ENCODE data around the gene OOSP4B. TPM values are rescaled to one million over a fixed set of nuclear protein-coding genes. Genes with fewer than 3 reads are reported as not detected.
"Not testable (repeated sequence)": the region's sequence is repeated elsewhere in the genome, so short reads cannot be mapped to it uniquely, and the experiment has no call there.

OOSP4B gene
- total RNA-seq, result not detected

- no peaks in the 10 kb centered on the region for H3K4me1 ChIP-seq
- no peak for TF ChIP-seq EP300 (IDR thresholded peaks at IDR 0.05)
- H3K36me3 ChIP-seq, result no peaks in the 10 kb centered on the region
- H3K27ac ChIP-seq, result no peak within 1 kb of the TSS
- no peaks in the 10 kb centered on the region for H3K27me3 ChIP-seq
- no peak for ATAC-seq
- 80 to 100% methylated on average over 1 of the region's 1 CpG for WGBS, 2 donors (ENCODE audit: low coverage in 1 of 2)
- peaks cover 0 to 5% (median 0%) of the 10 kb centered on the region in 3 donors for H3K9me3 ChIP-seq
- H3K4me3 ChIP-seq, result no peak within 1 kb of the TSS
These were observed at the start of gene OOSP4B for GRCh38 chr11:60016881-60017280. Gene OOSP4B, plus strand, starts transcription at chr11:60017181.

GRCh38 chr11:59967677-59968394 is 49.1 kb upstream of the OOSP4B start:
- no peak overlapping the region for H3K27ac ChIP-seq
- H3K36me3 ChIP-seq, result no peaks in the 10 kb centered on the region
- no peak overlapping the region for H3K4me3 ChIP-seq
- WGBS, 2 donors (ENCODE audit: low coverage in 1 of 2), result 78 to 90% methylated on average over 3 of the region's 3 CpGs
- no peaks in the 10 kb centered on the region for H3K4me1 ChIP-seq
- ATAC-seq, result no peak
- H3K27me3 ChIP-seq, result no peaks in the 10 kb centered on the region
- H3K9me3 ChIP-seq, result no peaks in the 10 kb centered on the region
- TF ChIP-seq CTCF (IDR thresholded peaks at IDR 0.05), result no peak
- no peak for TF ChIP-seq EP300 (IDR thresholded peaks at IDR 0.05)
- TF ChIP-seq POLR2A (IDR thresholded peaks at IDR 0.05), result no peak
- no peak for TF ChIP-seq POLR2AphosphoS5 (IDR thresholded peaks at IDR 0.05)

- WGBS, 2 donors (ENCODE audit: low coverage in 1 of 2), result 63% methylated on average over 1 of the region's 1 CpG; no CpG with 5 or more reads in 1 of the 2 donors
- H3K27ac ChIP-seq, result no peak overlapping the region
- no peak for ATAC-seq
- H3K4me3 ChIP-seq, result no peak overlapping the region
- TF ChIP-seq POLR2AphosphoS5 (IDR thresholded peaks at IDR 0.05) (no peak), POLR2A (IDR thresholded peaks at IDR 0.05) (no peak), CTCF (IDR thresholded peaks at IDR 0.05) (no peak), EP300 (IDR thresholded peaks at IDR 0.05) (no peak)
- H3K36me3 ChIP-seq, result no peaks in the 10 kb centered on the region
- H3K4me1 ChIP-seq, result no peaks in the 10 kb centered on the region
- H3K27me3 ChIP-seq, result no peaks in the 10 kb centered on the region
- H3K9me3 ChIP-seq, result no peaks in the 10 kb centered on the region
These were observed 48.6 kb upstream of the OOSP4B start for GRCh38 chr11:59968395-59968783.

GRCh38 chr11:59973097-59973496 is 43.9 kb upstream of the OOSP4B start:
- TF ChIP-seq POLR2AphosphoS5 (IDR thresholded peaks at IDR 0.05) (no peak), POLR2A (IDR thresholded peaks at IDR 0.05) (no peak), CTCF (IDR thresholded peaks at IDR 0.05) (no peak), EP300 (IDR thresholded peaks at IDR 0.05) (no peak)
- H3K9me3 ChIP-seq, result no peaks in the 10 kb centered on the region
- 63 to 75% methylated on average over 4 of the region's 5 CpGs for WGBS, 2 donors (ENCODE audit: low coverage in 1 of 2)
- no peak overlapping the region for H3K4me3 ChIP-seq
- H3K27ac ChIP-seq, result no peak overlapping the region
- H3K36me3 ChIP-seq, result no peaks in the 10 kb centered on the region
- H3K27me3 ChIP-seq, result no peaks in the 10 kb centered on the region
- ATAC-seq, result no peak
- no peaks in the 10 kb centered on the region for H3K4me1 ChIP-seq

GRCh38 chr11:59981106-59981770 is 35.7 kb upstream of the OOSP4B start:
- no peaks in the 10 kb centered on the region for H3K9me3 ChIP-seq
- 89 to 96% methylated on average over 4 of the region's 4 CpGs for WGBS, 2 donors (ENCODE audit: low coverage in 1 of 2)
- H3K27me3 ChIP-seq, result no peaks in the 10 kb centered on the region
- ATAC-seq, result no peak
- H3K36me3 ChIP-seq, result no peaks in the 10 kb centered on the region
- H3K27ac ChIP-seq, result no peak overlapping the region
- TF ChIP-seq POLR2A (IDR thresholded peaks at IDR 0.05) (no peak), EP300 (IDR thresholded peaks at IDR 0.05) (no peak), CTCF (IDR thresholded peaks at IDR 0.05) (no peak), POLR2AphosphoS5 (IDR thresholded peaks at IDR 0.05) (no peak)
- H3K4me3 ChIP-seq, result no peak overlapping the region
- H3K4me1 ChIP-seq, result no peaks in the 10 kb centered on the region

GRCh38 chr11:59982037-59982436 is 34.9 kb upstream of the OOSP4B start:
- H3K4me3 ChIP-seq, H3K4me1 ChIP-seq, H3K36me3 ChIP-seq, ATAC-seq, H3K27me3 ChIP-seq, H3K27ac ChIP-seq, H3K9me3 ChIP-seq: not testable (repeated sequence)
- 58 to 63% methylated on average over 4 of the region's 4 CpGs for WGBS, 2 donors (ENCODE audit: low coverage in 1 of 2)
